ENCODE data around the gene FMNL2. TPM values are rescaled to one million over a fixed set of nuclear protein-coding genes. Genes with fewer than 3 reads are reported as not detected.
"Not testable (repeated sequence)": the region's sequence is repeated elsewhere in the genome, so short reads cannot be mapped to it uniquely, and the experiment has no call there.

FMNL2 gene
- total RNA-seq, 1 donor from 2014 or later, result 12.0 TPM

DNA sequence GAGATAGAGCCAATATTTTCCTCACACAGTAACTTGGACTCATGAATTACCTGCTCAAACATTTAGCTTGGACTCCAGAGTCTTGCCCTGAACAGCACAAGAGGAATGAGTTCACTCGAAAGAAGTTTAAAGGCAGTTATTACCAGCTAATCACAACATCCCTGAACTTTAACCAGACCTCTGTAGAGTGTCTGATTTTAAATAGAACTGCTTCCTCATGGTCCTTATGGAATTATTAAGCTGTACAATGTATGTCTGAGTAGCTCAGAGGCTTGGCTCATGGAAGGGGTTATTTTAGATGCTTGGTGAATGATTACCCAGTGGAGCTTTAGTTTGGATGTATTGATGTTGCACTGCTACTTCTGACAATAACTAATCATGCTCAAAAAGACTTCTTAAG, 183.1 kb downstream of the FMNL2 start:
- no peak for DNase-seq (ENCODE audit: low spot score in 2 of 2)
- Histone ChIP-seq H3K4me3 (no peak overlapping the region), H3K27me3 (no peaks in the 10 kb centered on the region), H3K4me1 (peaks cover 0 to 7% of the 10 kb centered on the region in 2 donors), H3K9me3 (no peaks in the 10 kb centered on the region), H3K27ac (no peak overlapping the region), H3K36me3 (no peaks in the 10 kb centered on the region)
- TF ChIP-seq, protein P1, sequence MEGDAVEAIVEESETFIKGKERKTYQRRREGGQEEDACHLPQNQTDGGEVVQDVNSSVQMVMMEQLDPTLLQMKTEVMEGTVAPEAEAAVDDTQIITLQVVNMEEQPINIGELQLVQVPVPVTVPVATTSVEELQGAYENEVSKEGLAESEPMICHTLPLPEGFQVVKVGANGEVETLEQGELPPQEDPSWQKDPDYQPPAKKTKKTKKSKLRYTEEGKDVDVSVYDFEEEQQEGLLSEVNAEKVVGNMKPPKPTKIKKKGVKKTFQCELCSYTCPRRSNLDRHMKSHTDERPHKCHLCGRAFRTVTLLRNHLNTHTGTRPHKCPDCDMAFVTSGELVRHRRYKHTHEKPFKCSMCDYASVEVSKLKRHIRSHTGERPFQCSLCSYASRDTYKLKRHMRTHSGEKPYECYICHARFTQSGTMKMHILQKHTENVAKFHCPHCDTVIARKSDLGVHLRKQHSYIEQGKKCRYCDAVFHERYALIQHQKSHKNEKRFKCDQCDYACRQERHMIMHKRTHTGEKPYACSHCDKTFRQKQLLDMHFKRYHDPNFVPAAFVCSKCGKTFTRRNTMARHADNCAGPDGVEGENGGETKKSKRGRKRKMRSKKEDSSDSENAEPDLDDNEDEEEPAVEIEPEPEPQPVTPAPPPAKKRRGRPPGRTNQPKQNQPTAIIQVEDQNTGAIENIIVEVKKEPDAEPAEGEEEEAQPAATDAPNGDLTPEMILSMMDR (IDR thresholded peaks at IDR 0.05), result no peak
- intact Hi-C loops (cut with DNase I), result no loop called here

- Histone ChIP-seq H3K9me3 (no peaks in the 10 kb centered on the region), H3K4me1 (peaks cover 0 to 2% of the 10 kb centered on the region in 2 donors), H3K27ac (peak overlapping the region in 1 of 2 donors; percentile 13), H3K36me3 (no peaks in the 10 kb centered on the region), H3K27me3 (no peaks in the 10 kb centered on the region), H3K4me3 (peak overlapping the region in 1 of 2 donors; percentile 50)
- TF ChIP-seq, protein P1 (IDR thresholded peaks at IDR 0.05), result no peak
- DNase-seq (ENCODE audit: low spot score in 2 of 2), result no peak
- intact Hi-C loops (cut with DNase I), result no loop called here
Measured at GRCh38 chr2:152518641-152519580, 183.9 kb downstream of the FMNL2 start.

GRCh38 chr2:152519581-152519952, 184.6 kb downstream of the FMNL2 start:
- H3K4me3 ChIP-seq, result peak overlapping the region in 1 of 2 donors; percentile 50
- TF ChIP-seq, protein P1 (IDR thresholded peaks at IDR 0.05), result no peak

DNA sequence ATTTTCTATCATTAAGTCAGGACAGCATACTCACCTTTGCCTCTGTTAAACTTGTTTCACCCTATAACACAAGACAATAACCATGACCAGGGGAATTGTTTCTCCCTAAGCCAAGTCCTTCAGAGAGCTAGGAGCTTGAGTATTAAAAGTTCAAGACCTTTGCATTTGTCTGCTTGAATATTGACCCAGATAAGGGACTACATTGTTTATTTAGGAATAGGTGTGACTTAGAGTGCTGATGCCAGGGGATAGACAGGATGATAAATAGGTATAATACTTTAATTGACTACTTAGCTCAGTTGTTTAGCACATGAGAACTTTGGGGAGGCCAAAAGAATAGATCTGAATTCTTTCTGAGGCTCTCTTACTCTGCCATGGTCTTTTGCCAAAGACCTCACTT, 185.8 kb downstream of the FMNL2 start:
- peaks cover 0 to 4% of the 10 kb centered on the region in 2 donors for H3K4me1 ChIP-seq
- no peak overlapping the region for H3K27ac ChIP-seq
- no peak overlapping the region for H3K4me3 ChIP-seq
- H3K9me3 ChIP-seq, result no peaks in the 10 kb centered on the region
- TF ChIP-seq, protein P1 (IDR thresholded peaks at IDR 0.05), result no peak
- no peaks in the 10 kb centered on the region for H3K27me3 ChIP-seq
- H3K36me3 ChIP-seq, result no peaks in the 10 kb centered on the region
- intact Hi-C loops (cut with DNase I), result no loop called here
- DNase-seq (ENCODE audit: low spot score in 2 of 2), result no peak

More at GRCh38 chr2:152519581-152519952, 184.6 kb downstream of the FMNL2 start:
- H3K27me3 ChIP-seq, result no peaks in the 10 kb centered on the region
- H3K36me3 ChIP-seq, result no peaks in the 10 kb centered on the region
- intact Hi-C loops (cut with DNase I), result no loop called here
- no peak for DNase-seq (ENCODE audit: low spot score in 2 of 2)
- no peaks in the 10 kb centered on the region for H3K9me3 ChIP-seq
- no peak overlapping the region for H3K27ac ChIP-seq
- H3K4me1 ChIP-seq, result peaks cover 0 to 2% of the 10 kb centered on the region in 2 donors

- H3K27me3 ChIP-seq; DNase-seq (ENCODE audit: low spot score in 2 of 2); H3K4me1 ChIP-seq; H3K27ac ChIP-seq; H3K9me3 ChIP-seq; intact Hi-C loops (cut with DNase I); H3K36me3 ChIP-seq; H3K4me3 ChIP-seq: not testable (repeated sequence)
Measured at GRCh38 chr2:152522446-152522845, 187.5 kb downstream of the FMNL2 start.

DNA sequence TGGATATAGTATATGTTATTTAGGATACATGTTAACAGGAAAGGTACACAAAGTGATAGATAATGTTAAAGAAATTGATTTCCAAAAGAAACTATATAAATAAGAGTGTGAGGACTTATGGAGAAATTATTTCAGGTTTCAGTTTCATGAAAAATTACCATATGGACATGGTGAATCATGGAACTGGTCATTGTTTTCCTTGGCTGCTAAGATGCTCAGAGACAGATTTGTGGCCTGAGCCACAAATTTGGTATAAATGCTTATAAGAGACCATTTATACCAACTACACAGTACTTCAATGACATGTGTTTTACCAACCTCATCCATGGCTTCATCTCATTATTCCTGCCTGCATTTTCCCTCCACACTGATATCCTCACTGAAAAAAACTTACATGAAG, 188.1 kb downstream of the FMNL2 start:
- no peaks in the 10 kb centered on the region for H3K9me3 ChIP-seq
- intact Hi-C loops (cut with DNase I), result no loop called here
- DNase-seq (ENCODE audit: low spot score in 2 of 2), result no peak
- H3K4me3 ChIP-seq, result no peak overlapping the region
- peaks cover 0 to 6% of the 10 kb centered on the region in 2 donors for H3K4me1 ChIP-seq
- TF ChIP-seq, protein P1 (IDR thresholded peaks at IDR 0.05), result no peak
- no peaks in the 10 kb centered on the region for H3K36me3 ChIP-seq
- no peaks in the 10 kb centered on the region for H3K27me3 ChIP-seq
- H3K27ac ChIP-seq, result no peak overlapping the region
